Liver (tissue), 9 donors: ENCODE results near the gene HDC. TPM values are rescaled to one million over a fixed set of nuclear protein-coding genes. Genes with fewer than 3 reads are reported as not detected.

ENCODE experiments used
- DNase-seq: peaks from one replicate; pipeline ENCODE4 v3.0.0-alpha.2; 2017; ENCODE audit warnings: low spot score
- H3K27ac ChIP-seq, 2 donors: one replicate each; pipeline ENCODE4 v1.7.0; 2013; ENCODE audit warnings: inconsistent platforms in 2 of 2, low read length in 2 of 2, control low read depth in 1 of 2, low read depth in 1 of 2, mild to moderate bottlenecking in 1 of 2
- H3K27me3 ChIP-seq, 4 donors: one replicate each; pipeline versions ENCODE4 v1.6.1 to v1.7.0; 2013; ENCODE audit warnings: low read length in 3 of 4, inconsistent platforms in 1 of 4, mild to moderate bottlenecking in 1 of 4, moderate library complexity in 1 of 4; ENCODE audit not compliant: control insufficient read depth in 4 of 4, insufficient read depth in 4 of 4
- H3K36me3 ChIP-seq, 4 donors: one replicate each; pipeline versions ENCODE4 v1.6.1 to v1.7.0; 2013; ENCODE audit warnings: low read length in 3 of 4, mild to moderate bottlenecking in 3 of 4, low read depth in 1 of 4, moderate library complexity in 1 of 4; ENCODE audit not compliant: control insufficient read depth in 4 of 4, insufficient read depth in 3 of 4
- H3K4me1 ChIP-seq, 4 donors: one replicate each; pipeline versions ENCODE4 v1.6.1 to v1.7.0; 2013; ENCODE audit warnings: low read length in 3 of 4, mild to moderate bottlenecking in 3 of 4, moderate library complexity in 1 of 4; ENCODE audit not compliant: control insufficient read depth in 4 of 4, insufficient read depth in 4 of 4
- H3K4me3 ChIP-seq, 3 donors: one replicate each; pipeline versions ENCODE4 v1.6.1 to v1.7.0; 2013; ENCODE audit warnings: low read length in 3 of 3, control low read depth in 1 of 3, low read depth in 1 of 3, mild to moderate bottlenecking in 1 of 3
- H3K9ac ChIP-seq, 2 donors: one replicate each; pipeline ENCODE4 v1.7.0; 2013; ENCODE audit warnings: low read length in 2 of 2, mild to moderate bottlenecking in 2 of 2, moderate library complexity in 2 of 2, control low read depth in 1 of 2, low read depth in 1 of 2
- H3K9me3 ChIP-seq, 4 donors: one replicate each; pipeline versions ENCODE4 v1.6.1 to v1.7.0; 2013; ENCODE audit warnings: low read length in 3 of 4; ENCODE audit not compliant: control insufficient read depth in 4 of 4
- FOXA1 ChIP-seq: IDR thresholded peaks from 2 replicates; pipeline ENCODE4 v1.6.1; 2016; ENCODE audit warnings: antibody characterized with exemption
- GABPA ChIP-seq, 2 donors: IDR thresholded peaks in 1 of 2; conservative IDR thresholded peaks in 1 of 2; 2 replicates each; pipeline ENCODE4 v1.6.1; 2016; ENCODE audit warnings: antibody characterized with exemption in 2 of 2, mild to moderate bottlenecking in 1 of 2, moderate library complexity in 1 of 2
- HNF4A ChIP-seq, 2 donors: conservative IDR thresholded peaks; 2 replicates each; pipeline ENCODE4 v1.6.1; 2016; ENCODE audit warnings: antibody characterized with exemption in 2 of 2, mild to moderate bottlenecking in 2 of 2
- HNF4G ChIP-seq: IDR thresholded peaks from 2 replicates; pipeline ENCODE4 v1.6.1; 2016; ENCODE audit warnings: antibody characterized with exemption
- JUND ChIP-seq, 2 donors: IDR thresholded peaks; 2 replicates each; pipeline ENCODE4 v1.6.1; 2016; ENCODE audit warnings: antibody characterized with exemption in 2 of 2
- NR2F2 ChIP-seq: IDR thresholded peaks from 2 replicates; pipeline ENCODE4 v1.6.1; 2016; ENCODE audit warnings: antibody characterized with exemption
- RAD21 ChIP-seq, 2 donors: IDR thresholded peaks; 2 replicates each; pipeline ENCODE4 v1.6.1; 2016; ENCODE audit warnings: antibody characterized with exemption in 2 of 2, mild to moderate bottlenecking in 2 of 2
- RXRA ChIP-seq, 2 donors: IDR thresholded peaks; 2 replicates each; pipeline ENCODE4 v1.6.1; 2017 to 2018; ENCODE audit warnings: antibody characterized with exemption in 2 of 2, mild to moderate bottlenecking in 1 of 2
- SP1 ChIP-seq: IDR thresholded peaks from 2 replicates; pipeline ENCODE4 v1.6.1; 2018; ENCODE audit warnings: antibody characterized with exemption, mild to moderate bottlenecking
- TAF1 ChIP-seq: conservative IDR thresholded peaks from 2 replicates; pipeline ENCODE4 v1.6.1; 2016; ENCODE audit warnings: antibody characterized with exemption, mild to moderate bottlenecking
- YY1 ChIP-seq: IDR thresholded peaks from 2 replicates; pipeline ENCODE4 v1.6.1; 2016; ENCODE audit warnings: antibody characterized with exemption, mild to moderate bottlenecking
- whole genome bisulfite sequencing: extraction: QIAGEN DNeasy Blood & Tissue Kit; methylation state at CpG from one replicate; pipeline ENCODE4 v1.1.7; 2013; 5-methylcytosine and 5-hydroxymethylcytosine counted together
- polyA plus RNA-seq, 2 donors: library from polyadenylated mRNA; stranded (reverse) in 1 of 2; unstranded in 1 of 2; fragments of 200-250 nt in 1 of 2; fragments of >200 nt in 1 of 2; fragmentation: Nextera tagmentation in 1 of 2; extraction: Ambion mirVana in 1 of 2; gene quantifications; one replicate each; pipeline versions ENCODE4 v1.2.1 to v1.2.3, GENCODE V29; 2013 to 2015
- total RNA-seq, 2 donors: library from RNA; depleted of rRNA; stranded (reverse); fragments of >200 nt; gene quantifications; one replicate each; pipeline ENCODE4 v1.2.3, GENCODE V29; 2014
- TF ChIP-seq, protein P1 (sequence below): IDR thresholded peaks from 2 replicates; pipeline ENCODE4 v1.6.1; 2016; ENCODE audit warnings: antibody characterized with exemption
- TF ChIP-seq, protein P2 (sequence below): IDR thresholded peaks from 2 replicates; pipeline ENCODE4 v1.6.1; 2016; ENCODE audit warnings: antibody characterized with exemption
- TF ChIP-seq, protein P3 (sequence below): IDR thresholded peaks from 2 replicates; pipeline ENCODE4 v1.6.1; 2016; ENCODE audit warnings: antibody characterized with exemption, mild to moderate bottlenecking
- TF ChIP-seq, protein P4 (sequence below): fragments of 150-350 bp; IDR thresholded peaks from 2 replicates; pipeline ENCODE4 v1.5.1; 2017; ENCODE audit warnings: improper control_type of control experiment, low read depth, low read length; ENCODE audit not compliant: missing input control
- TF ChIP-seq, protein P5 (sequence below): IDR thresholded peaks from 2 replicates; pipeline ENCODE4 v1.6.1; 2016; ENCODE audit warnings: antibody characterized with exemption
- donor health status: healthy.
- donor health status: healthy.
- donor health status: healthy.
- donor health status: healthy.
- donor health status: healthy.

HDC gene
- total and polyA plus RNA-seq, 4 donors, result 0.07 to 3.0 (median 0.78) TPM

DNA sequence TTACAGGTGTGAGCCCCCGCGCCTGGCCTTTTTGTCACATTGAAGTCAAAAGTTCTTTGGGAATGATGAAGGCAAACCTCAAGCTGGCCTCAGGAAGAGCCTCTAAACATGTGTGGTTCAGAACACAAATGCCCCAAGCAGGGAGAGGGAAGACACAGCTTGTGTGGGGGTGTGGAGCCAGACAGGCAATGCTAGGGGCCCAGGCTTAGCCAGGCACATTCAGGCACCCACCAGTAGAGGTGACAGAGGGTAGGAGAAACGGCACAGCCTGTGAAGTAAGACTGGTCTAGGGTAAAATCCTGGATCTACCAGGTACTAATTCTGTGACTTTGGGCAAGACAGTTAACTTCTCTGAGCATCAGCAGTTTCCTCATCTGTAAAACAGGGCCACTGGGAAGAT is 3.5 kb downstream of the HDC start:
- no peaks in the 10 kb centered on the region for H3K36me3 ChIP-seq
- no peaks in the 10 kb centered on the region for H3K4me1 ChIP-seq
- no peak overlapping the region for H3K9ac ChIP-seq
- DNase-seq, result no peak
- TF ChIP-seq, protein P1, sequence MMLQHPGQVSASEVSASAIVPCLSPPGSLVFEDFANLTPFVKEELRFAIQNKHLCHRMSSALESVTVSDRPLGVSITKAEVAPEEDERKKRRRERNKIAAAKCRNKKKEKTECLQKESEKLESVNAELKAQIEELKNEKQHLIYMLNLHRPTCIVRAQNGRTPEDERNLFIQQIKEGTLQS, result no peak
- TF ChIP-seq RAD21 (IDR thresholded peaks at IDR 0.05) (no peak), GABPA (IDR thresholded peaks at IDR 0.05 in 1 of 2, conservative IDR thresholded peaks at IDR 0.05 in 1 of 2) (no peak), RXRA (IDR thresholded peaks at IDR 0.05) (no peak), FOXA1 (no peak), HNF4G (no peak), SP1 (no peak), NR2F2 (no peak), YY1 (no peak), JUND (IDR thresholded peaks at IDR 0.05) (no peak)
- TF ChIP-seq, protein P2, sequence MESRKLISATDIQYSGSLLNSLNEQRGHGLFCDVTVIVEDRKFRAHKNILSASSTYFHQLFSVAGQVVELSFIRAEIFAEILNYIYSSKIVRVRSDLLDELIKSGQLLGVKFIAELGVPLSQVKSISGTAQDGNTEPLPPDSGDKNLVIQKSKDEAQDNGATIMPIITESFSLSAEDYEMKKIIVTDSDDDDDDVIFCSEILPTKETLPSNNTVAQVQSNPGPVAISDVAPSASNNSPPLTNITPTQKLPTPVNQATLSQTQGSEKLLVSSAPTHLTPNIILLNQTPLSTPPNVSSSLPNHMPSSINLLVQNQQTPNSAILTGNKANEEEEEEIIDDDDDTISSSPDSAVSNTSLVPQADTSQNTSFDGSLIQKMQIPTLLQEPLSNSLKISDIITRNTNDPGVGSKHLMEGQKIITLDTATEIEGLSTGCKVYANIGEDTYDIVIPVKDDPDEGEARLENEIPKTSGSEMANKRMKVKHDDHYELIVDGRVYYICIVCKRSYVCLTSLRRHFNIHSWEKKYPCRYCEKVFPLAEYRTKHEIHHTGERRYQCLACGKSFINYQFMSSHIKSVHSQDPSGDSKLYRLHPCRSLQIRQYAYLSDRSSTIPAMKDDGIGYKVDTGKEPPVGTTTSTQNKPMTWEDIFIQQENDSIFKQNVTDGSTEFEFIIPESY, result no peak
- TF ChIP-seq, protein P3, sequence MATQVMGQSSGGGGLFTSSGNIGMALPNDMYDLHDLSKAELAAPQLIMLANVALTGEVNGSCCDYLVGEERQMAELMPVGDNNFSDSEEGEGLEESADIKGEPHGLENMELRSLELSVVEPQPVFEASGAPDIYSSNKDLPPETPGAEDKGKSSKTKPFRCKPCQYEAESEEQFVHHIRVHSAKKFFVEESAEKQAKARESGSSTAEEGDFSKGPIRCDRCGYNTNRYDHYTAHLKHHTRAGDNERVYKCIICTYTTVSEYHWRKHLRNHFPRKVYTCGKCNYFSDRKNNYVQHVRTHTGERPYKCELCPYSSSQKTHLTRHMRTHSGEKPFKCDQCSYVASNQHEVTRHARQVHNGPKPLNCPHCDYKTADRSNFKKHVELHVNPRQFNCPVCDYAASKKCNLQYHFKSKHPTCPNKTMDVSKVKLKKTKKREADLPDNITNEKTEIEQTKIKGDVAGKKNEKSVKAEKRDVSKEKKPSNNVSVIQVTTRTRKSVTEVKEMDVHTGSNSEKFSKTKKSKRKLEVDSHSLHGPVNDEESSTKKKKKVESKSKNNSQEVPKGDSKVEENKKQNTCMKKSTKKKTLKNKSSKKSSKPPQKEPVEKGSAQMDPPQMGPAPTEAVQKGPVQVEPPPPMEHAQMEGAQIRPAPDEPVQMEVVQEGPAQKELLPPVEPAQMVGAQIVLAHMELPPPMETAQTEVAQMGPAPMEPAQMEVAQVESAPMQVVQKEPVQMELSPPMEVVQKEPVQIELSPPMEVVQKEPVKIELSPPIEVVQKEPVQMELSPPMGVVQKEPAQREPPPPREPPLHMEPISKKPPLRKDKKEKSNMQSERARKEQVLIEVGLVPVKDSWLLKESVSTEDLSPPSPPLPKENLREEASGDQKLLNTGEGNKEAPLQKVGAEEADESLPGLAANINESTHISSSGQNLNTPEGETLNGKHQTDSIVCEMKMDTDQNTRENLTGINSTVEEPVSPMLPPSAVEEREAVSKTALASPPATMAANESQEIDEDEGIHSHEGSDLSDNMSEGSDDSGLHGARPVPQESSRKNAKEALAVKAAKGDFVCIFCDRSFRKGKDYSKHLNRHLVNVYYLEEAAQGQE, result no peak
- no peak overlapping the region for H3K27ac ChIP-seq
- WGBS, result 93% methylated on average over 3 of the region's 3 CpGs
- H3K9me3 ChIP-seq, result no peaks in the 10 kb centered on the region
- no peak overlapping the region for H3K4me3 ChIP-seq
- H3K27me3 ChIP-seq, result no peaks in the 10 kb centered on the region

DNA sequence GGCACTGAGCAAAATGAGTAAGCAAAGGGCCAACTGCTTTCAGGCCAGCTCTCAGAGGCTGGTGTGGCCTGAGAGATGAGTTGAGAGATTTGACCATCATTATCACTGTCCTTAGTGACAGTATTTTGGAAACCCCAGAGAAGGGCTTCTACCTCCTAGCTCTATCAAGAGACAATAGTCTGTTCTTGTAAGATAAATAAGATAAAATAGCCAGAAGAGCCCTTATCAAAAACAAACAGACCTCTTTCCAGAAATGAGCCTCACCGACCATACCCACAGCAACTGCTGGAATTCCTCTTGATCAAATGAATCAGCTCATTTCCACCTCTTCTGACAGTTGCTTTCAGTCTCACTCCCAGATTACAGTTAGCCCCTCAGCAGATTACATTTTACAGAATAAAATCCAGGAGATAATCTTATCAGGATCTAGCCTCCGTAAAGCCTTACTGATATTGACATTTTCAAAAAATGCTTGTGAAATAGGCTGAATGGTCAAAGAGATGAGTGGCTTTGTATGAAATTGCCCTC is 4.5 kb downstream of the HDC start:
- no peak for DNase-seq
- no peaks in the 10 kb centered on the region for H3K4me1 ChIP-seq
- no peaks in the 10 kb centered on the region for H3K36me3 ChIP-seq
- H3K9me3 ChIP-seq, result no peaks in the 10 kb centered on the region
- H3K9ac ChIP-seq, result no peak overlapping the region
- no peaks in the 10 kb centered on the region for H3K27me3 ChIP-seq
- no peak for TF ChIP-seq YY1
- no peak for TF ChIP-seq RAD21 (IDR thresholded peaks at IDR 0.05)
- no peak for TF ChIP-seq NR2F2
- no peak for TF ChIP-seq TAF1
- TF ChIP-seq RXRA (IDR thresholded peaks at IDR 0.05), result peak in 1 of 2 donors; percentile 12
- H3K27ac ChIP-seq, result no peak overlapping the region
- no peak overlapping the region for H3K4me3 ChIP-seq
- 28% methylated on average over 2 of the region's 2 CpGs for WGBS

DNA sequence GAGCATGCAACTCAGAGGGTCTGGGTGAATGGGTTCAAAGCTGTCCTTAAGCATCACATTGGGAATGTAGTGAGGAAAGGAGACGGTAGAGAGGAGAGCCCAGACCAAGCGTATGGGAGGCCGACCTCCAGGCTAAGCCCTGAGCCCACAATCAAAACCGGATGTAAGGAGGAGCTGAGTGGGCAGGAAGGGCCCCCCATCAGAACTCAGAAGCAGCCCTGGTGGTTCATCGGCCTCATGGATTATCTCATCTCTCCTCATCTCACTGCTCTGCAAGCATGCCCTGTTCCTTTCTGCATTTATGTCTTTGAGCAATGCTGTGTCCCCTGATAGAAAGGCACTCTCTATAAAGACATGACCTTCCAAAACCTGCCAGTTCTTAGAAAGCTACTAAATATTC is 6.2 kb downstream of the HDC start:
- H3K9me3 ChIP-seq, result no peaks in the 10 kb centered on the region
- H3K4me1 ChIP-seq, result no peaks in the 10 kb centered on the region
- H3K36me3 ChIP-seq, result no peaks in the 10 kb centered on the region
- TF ChIP-seq RXRA (IDR thresholded peaks at IDR 0.05), result no peak
- TF ChIP-seq, protein P4, sequence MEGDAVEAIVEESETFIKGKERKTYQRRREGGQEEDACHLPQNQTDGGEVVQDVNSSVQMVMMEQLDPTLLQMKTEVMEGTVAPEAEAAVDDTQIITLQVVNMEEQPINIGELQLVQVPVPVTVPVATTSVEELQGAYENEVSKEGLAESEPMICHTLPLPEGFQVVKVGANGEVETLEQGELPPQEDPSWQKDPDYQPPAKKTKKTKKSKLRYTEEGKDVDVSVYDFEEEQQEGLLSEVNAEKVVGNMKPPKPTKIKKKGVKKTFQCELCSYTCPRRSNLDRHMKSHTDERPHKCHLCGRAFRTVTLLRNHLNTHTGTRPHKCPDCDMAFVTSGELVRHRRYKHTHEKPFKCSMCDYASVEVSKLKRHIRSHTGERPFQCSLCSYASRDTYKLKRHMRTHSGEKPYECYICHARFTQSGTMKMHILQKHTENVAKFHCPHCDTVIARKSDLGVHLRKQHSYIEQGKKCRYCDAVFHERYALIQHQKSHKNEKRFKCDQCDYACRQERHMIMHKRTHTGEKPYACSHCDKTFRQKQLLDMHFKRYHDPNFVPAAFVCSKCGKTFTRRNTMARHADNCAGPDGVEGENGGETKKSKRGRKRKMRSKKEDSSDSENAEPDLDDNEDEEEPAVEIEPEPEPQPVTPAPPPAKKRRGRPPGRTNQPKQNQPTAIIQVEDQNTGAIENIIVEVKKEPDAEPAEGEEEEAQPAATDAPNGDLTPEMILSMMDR, result no peak
- TF ChIP-seq, protein P5, sequence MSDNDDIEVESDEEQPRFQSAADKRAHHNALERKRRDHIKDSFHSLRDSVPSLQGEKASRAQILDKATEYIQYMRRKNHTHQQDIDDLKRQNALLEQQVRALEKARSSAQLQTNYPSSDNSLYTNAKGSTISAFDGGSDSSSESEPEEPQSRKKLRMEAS, result no peak
- TF ChIP-seq HNF4A (conservative IDR thresholded peaks at IDR 0.05), result no peak
- no peak for TF ChIP-seq SP1
- TF ChIP-seq YY1, result no peak
- TF ChIP-seq, protein P2, result no peak
- TF ChIP-seq RAD21 (IDR thresholded peaks at IDR 0.05), result no peak
- TF ChIP-seq JUND (IDR thresholded peaks at IDR 0.05), result no peak
- TF ChIP-seq, protein P1, result no peak
- no peak for TF ChIP-seq FOXA1
- H3K4me3 ChIP-seq, result no peak overlapping the region
- H3K27ac ChIP-seq, result no peak overlapping the region
- no peak overlapping the region for H3K9ac ChIP-seq
- 65% methylated on average over 5 of the region's 5 CpGs for WGBS
- DNase-seq, result no peak
- no peaks in the 10 kb centered on the region for H3K27me3 ChIP-seq
